SK-N-SH (cell line): ENCODE data around the gene RRP15. TPM values are rescaled to one million over a fixed set of nuclear protein-coding genes. Genes with fewer than 3 reads are reported as not detected.

Experiments used
- CTCF ChIA-PET: fragments of 300-600, 350-600 bp; formaldehyde crosslinking; extraction: SDS; loops from one replicate; lab custom pipeline; 2021; lab: Yijun Ruan, JAX
- POLR2A ChIA-PET: fragments of 350-600 bp; sonication (Branson Sonifier 250); formaldehyde crosslinking; extraction: SDS; loops from one replicate; lab custom pipeline; 2020; ENCODE audit warnings: antibody characterized with exemption, inconsistent platforms; lab: Yijun Ruan, JAX
- DNase-seq: peaks from one replicate; pipeline ENCODE4 v3.0.0; 2012
- H2AFZ ChIP-seq: fragments of 200-600 bp; sonication (generic); 2 replicates; pipeline ENCODE4 v1.8.1; 2016; ENCODE audit warnings: antibody characterized with exemption, mild to moderate bottlenecking, low read depth
- H3F3A ChIP-seq: fragments of 200-600 bp; sonication (generic); replicated peaks from 2 replicates; pipeline ENCODE3; 2016; ENCODE audit warnings: antibody characterized with exemption, mild to moderate bottlenecking; ENCODE audit not compliant: insufficient read depth
- H3K27ac ChIP-seq, 2 experiments: fragments of 200-500 bp in 1 of 2; fragments of 200-600 bp in 1 of 2; sonication (Bioruptor generic) in 1 of 2; sonication (generic), shearing (Covaris generic) in 1 of 2; 2 replicates each; pipeline versions ENCODE4 v1.5.1 to v1.6.1; 2014 to 2016; ENCODE audit warnings: low read depth in 2 of 2, inconsistent platforms in 1 of 2, low read length in 1 of 2, mild to moderate bottlenecking in 1 of 2, mixed read lengths in 1 of 2
- H3K27me3 ChIP-seq: fragments of 200-600 bp; sonication (generic), shearing (Covaris generic); 2 replicates; pipeline ENCODE4 v1.6.1; 2016; ENCODE audit warnings: mixed run types; ENCODE audit not compliant: insufficient read depth
- H3K36me3 ChIP-seq, 2 experiments: fragments of 200-500 bp in 1 of 2; fragments of 200-600 bp in 1 of 2; sonication (Bioruptor generic) in 1 of 2; sonication (generic) in 1 of 2; replicated peaks in 1 of 2; 2 replicates each; pipeline versions ENCODE3 to v1.5.1; 2014 to 2016; ENCODE audit warnings: low read length in 1 of 2, mild to moderate bottlenecking in 1 of 2; ENCODE audit not compliant: insufficient read depth in 2 of 2, control insufficient read depth in 1 of 2
- H3K4me1 ChIP-seq, 2 experiments: fragments of 200-500 bp in 1 of 2; fragments of 200-600 bp in 1 of 2; sonication (Bioruptor generic) in 1 of 2; sonication (generic), shearing (Covaris generic) in 1 of 2; 2 replicates each; pipeline versions ENCODE4 v1.5.1 to v1.6.1; 2014 to 2016; ENCODE audit warnings: low read depth in 1 of 2, low read length in 1 of 2, mixed run types in 1 of 2; ENCODE audit not compliant: insufficient read depth in 2 of 2, control insufficient read depth in 1 of 2
- H3K4me2 ChIP-seq: fragments of 200-600 bp; sonication (generic), shearing (Covaris generic); 2 replicates; pipeline ENCODE4 v1.6.1; 2017; ENCODE audit warnings: mixed run types
- H3K4me3 ChIP-seq, 2 experiments: fragments of 200-500 bp in 1 of 2; fragments of 200-600 bp in 1 of 2; sonication (Bioruptor generic) in 1 of 2; sonication (generic), shearing (Covaris generic) in 1 of 2; 2 replicates each; pipeline versions ENCODE4 v1.5.1 to v1.8.1; 2014 to 2016; ENCODE audit warnings: low read depth in 2 of 2, inconsistent platforms in 1 of 2, low read length in 1 of 2, mild to moderate bottlenecking in 1 of 2, mixed read lengths in 1 of 2, moderate library complexity in 1 of 2
- H3K79me2 ChIP-seq: fragments of 200-600 bp; sonication (generic); 2 replicates; pipeline ENCODE4 v1.8.1; 2017; ENCODE audit warnings: mild to moderate bottlenecking; ENCODE audit not compliant: insufficient read depth
- H3K9ac ChIP-seq: fragments of 200-600 bp; sonication (generic); 2 replicates; pipeline ENCODE4 v1.6.1; 2017; ENCODE audit warnings: mixed run types
- H3K9me2 ChIP-seq: fragments of 200-600 bp; sonication (generic); 2 replicates; pipeline ENCODE4 v1.6.1; 2017; ENCODE audit warnings: mixed run types
- H3K9me3 ChIP-seq: fragments of 200-600 bp; sonication (generic); 2 replicates; pipeline ENCODE4 v1.6.1; 2017; ENCODE audit warnings: mixed run types, mild to moderate bottlenecking, moderate library complexity
- H4K20me1 ChIP-seq: fragments of 200-600 bp; sonication (generic); 2 replicates; pipeline ENCODE4 v1.6.1; 2017; ENCODE audit warnings: mild to moderate bottlenecking, mixed run types; ENCODE audit not compliant: insufficient read depth
- CHD2 ChIP-seq: fragments of 150-350 bp; IDR thresholded peaks from 2 replicates; pipeline ENCODE4 v1.6.1; 2018; ENCODE audit warnings: low read length; ENCODE audit not compliant: partially characterized antibody
- EZH2phosphoT487 ChIP-seq: fragments of 200-600 bp; sonication (generic); IDR thresholded peaks from 2 replicates; pipeline ENCODE4 v1.6.1; 2017; ENCODE audit warnings: low read depth, mixed run types, mild to moderate bottlenecking, antibody characterized with exemption, moderate library complexity, borderline replicate concordance
- GABPA ChIP-seq: IDR thresholded peaks from 2 replicates; pipeline ENCODE4 v1.4.0; 2012; ENCODE audit warnings: low read depth, mild to moderate bottlenecking
- GATA2 ChIP-seq: sonication (generic); formaldehyde crosslinking; IDR thresholded peaks from 2 replicates; pipeline ENCODE4 v1.5.0; 2020; ENCODE audit warnings: mild to moderate bottlenecking, missing genetic modification reagents
- IRF3 ChIP-seq: fragments of 150-350 bp; IDR thresholded peaks from 2 replicates; pipeline ENCODE4 v1.6.1; 2016; ENCODE audit warnings: mild to moderate bottlenecking, low read depth, low read length
- JUND ChIP-seq: IDR thresholded peaks from 2 replicates; pipeline ENCODE4 v1.4.0; 2012
- MXI1 ChIP-seq: IDR thresholded peaks from 2 replicates; pipeline ENCODE4 v1.6.1; 2012; ENCODE audit warnings: mild to moderate bottlenecking, low read depth, low read length, improper control_type of control experiment
- RAD21 ChIP-seq: IDR thresholded peaks from 2 replicates; pipeline ENCODE4 v1.6.1; 2012; ENCODE audit warnings: mild to moderate bottlenecking, low read length
- RCOR1 ChIP-seq: fragments of 150-350 bp; IDR thresholded peaks from 2 replicates; pipeline ENCODE4 v1.6.1; 2017; ENCODE audit warnings: antibody characterized with exemption, low read length
- REST ChIP-seq: IDR thresholded peaks from 2 replicates; pipeline ENCODE4 v1.6.1; 2012; ENCODE audit warnings: mild to moderate bottlenecking, low read depth, low read length, moderate library complexity
- RXRA ChIP-seq: IDR thresholded peaks from 2 replicates; pipeline ENCODE4 v1.4.0; 2012; ENCODE audit warnings: low read depth, mild to moderate bottlenecking, borderline replicate concordance
- TAF1 ChIP-seq: IDR thresholded peaks from 2 replicates; pipeline ENCODE4 v1.6.1; 2012; ENCODE audit warnings: low read depth, mild to moderate bottlenecking, low read length, moderate library complexity, borderline replicate concordance
- TCF12 ChIP-seq: IDR thresholded peaks from 2 replicates; pipeline ENCODE4 v1.4.0; 2012
- TEAD4 ChIP-seq: IDR thresholded peaks from 2 replicates; pipeline ENCODE4 v1.4.0; 2012; ENCODE audit warnings: mild to moderate bottlenecking, borderline replicate concordance; ENCODE audit not compliant: insufficient read depth
- WGBS: methylation state at CpG from one replicate; pipeline ENCODE4 v1.1.6; 2017; ENCODE audit warnings: low lambda C conversion rate; 5-methylcytosine and 5-hydroxymethylcytosine counted together
- polyA plus RNA-seq, 3 experiments: library from polyadenylated mRNA; depleted of rRNA; stranded (reverse); fragments of >200 nt; gene quantifications; 2 replicates each; pipeline ENCODE4 v1.2.3, GENCODE V29; 2012

Gene RRP15
- polyA plus RNA-seq, 1 of the 3 experiments (the other 2 are of a cell fraction) = 2.1 TPM

- WGBS = 40% methylated on average over 4 of the region's 4 CpGs
These were observed 3.8 kb upstream of the RRP15 start for GRCh38 chr1:218281285-218281684.

More at GRCh38 chr1:218281285-218281684, 3.8 kb upstream of the RRP15 start:
- Histone ChIP-seq H3K4me2 (no peak overlapping the region), H3K27me3 (no peaks in the 10 kb centered on the region), H3K27ac (no peak overlapping the region), H3K9me2 (0 out of 2 replicates have a peak, but pooled peaks cover 3% of the 10 kb centered on the region), H3K9me3 (no peaks in the 10 kb centered on the region; the same call in 1 of the 2 replicates), H4K20me1 (no peaks in the 10 kb centered on the region), H2AFZ (no peak overlapping the region), H3K79me2 (peaks cover 12% of the 10 kb centered on the region), H3K9ac (no peak overlapping the region), H3F3A (no peaks in the 10 kb centered on the region), H3K36me3 (peaks cover 0 to 4% of the 10 kb centered on the region in 2 experiments), H3K4me1 (peaks cover under 1 to 8% of the 10 kb centered on the region in 2 experiments; a peak in 2 of 4 replicates), H3K4me3 (no peak overlapping the region)
- no peak for TF ChIP-seq GATA2 (CRISPR knock-in tag)
- no peak for TF ChIP-seq TEAD4
- no peak for TF ChIP-seq CHD2
- no peak for TF ChIP-seq RCOR1
- no peak for TF ChIP-seq RXRA
- TF ChIP-seq TCF12 = no peak
- TF ChIP-seq GABPA = no peak
- TF ChIP-seq JUND = no peak
- TF ChIP-seq TAF1 = no peak
- no peak for TF ChIP-seq EZH2phosphoT487
- no peak for TF ChIP-seq REST
- TF ChIP-seq MXI1 = no peak
- TF ChIP-seq RAD21 = no peak
- no peak for TF ChIP-seq IRF3
- ChIA-PET POLR2A (no interaction called here), CTCF (interaction anchor here (0.7 to 1.4 kb wide), 2 partner anchors 11 to 21 kb away, joined by 3 read pairs; no protein-coding TSS in a partner anchor)
- no peak for DNase-seq
